MCF 10A (cell line): ENCODE results near the gene HAND2. TPM values are rescaled to one million over a fixed set of nuclear protein-coding genes. Genes with fewer than 3 reads are reported as not detected.
A peak's percentile ranks its signal among the peaks of the same experiment; 100 is the strongest.

ENCODE experiments used
- BruUV-seq: library from RNA; stranded (reverse); fragments of 400-500 nt; replicated peaks from 2 replicates; lab custom pipeline; 2021; lab: Mats Ljungman, UMichigan
- CTCF ChIA-PET: fragments of 300-600 bp; sonication (Branson Sonifier 250); formaldehyde crosslinking; extraction: SDS; loops from one replicate; lab custom pipeline; 2021; ENCODE audit warnings: antibody characterized with exemption, inconsistent platforms; lab: Yijun Ruan, JAX
- POLR2A ChIA-PET: fragments of 300-600, 350-650 bp; sonication (Branson Sonifier 250); formaldehyde crosslinking; extraction: SDS; loops from one replicate; lab custom pipeline; 2020; ENCODE audit warnings: antibody characterized with exemption, inconsistent platforms; lab: Yijun Ruan, JAX
- DNase-seq: peaks from one replicate; pipeline ENCODE4 v3.0.0-alpha.2; 2018; ENCODE audit not compliant: unreplicated experiment
- H3K27ac Mint-ChIP-seq: one replicate; pipeline ENCODE4 v1.8.0; 2022; ENCODE audit warnings: mild to moderate bottlenecking, low read depth, mixed read lengths; ENCODE audit not compliant: unreplicated experiment
- H3K27me3 Mint-ChIP-seq: one replicate; pipeline ENCODE4 v1.8.0; 2022; ENCODE audit warnings: mixed read lengths; ENCODE audit not compliant: insufficient read depth, unreplicated experiment
- H3K36me3 Mint-ChIP-seq: one replicate; pipeline ENCODE4 v1.8.0; 2022; ENCODE audit warnings: mild to moderate bottlenecking, moderate library complexity, mixed read lengths; ENCODE audit not compliant: insufficient read depth, unreplicated experiment
- H3K4me1 Mint-ChIP-seq: one replicate; pipeline ENCODE4 v1.8.0; 2022; ENCODE audit warnings: mixed read lengths; ENCODE audit not compliant: insufficient read depth, unreplicated experiment
- H3K4me3 Mint-ChIP-seq: one replicate; pipeline ENCODE4 v1.8.0; 2022; ENCODE audit warnings: mild to moderate bottlenecking, moderate library complexity, mixed read lengths; ENCODE audit not compliant: unreplicated experiment
- H3K9me3 Mint-ChIP-seq: one replicate; pipeline ENCODE4 v1.8.0; 2022; ENCODE audit warnings: mixed read lengths; ENCODE audit not compliant: unreplicated experiment
- CTCF ChIP-seq: fragments of 200-600 bp; IDR thresholded peaks from one replicate; pipeline ENCODE4 v1.8.0; 2022; ENCODE audit warnings: antibody characterized with exemption, mild to moderate bottlenecking; ENCODE audit not compliant: unreplicated experiment
- intact Hi-C: fragments of 100-400 bp; cut with micrococcal nuclease; formaldehyde crosslinking; loops from 2 replicates; pipeline ENCODE4 v1.14.1; 2022
- total RNA-seq: library from RNA; stranded (reverse); gene quantifications from 2 replicates; pipeline ENCODE4 v1.2.3, GENCODE V29; 2022

HAND2 gene
- total RNA-seq, 1 experiment from 2014 or later, result not detected

GRCh38 chr4:173536808-173537429 lies 6.9 kb upstream of the HAND2 start:
- H3K4me3 Mint-ChIP-seq, result no peak overlapping the region
- peaks cover 78% of the 10 kb centered on the region for H3K27me3 Mint-ChIP-seq
- BruUV-seq, result no TSS peak
- no peaks in the 10 kb centered on the region for H3K4me1 Mint-ChIP-seq
- no peaks in the 10 kb centered on the region for H3K9me3 Mint-ChIP-seq
- peak; percentile 8 for DNase-seq
- no peak for TF ChIP-seq CTCF
- POLR2A ChIA-PET, result interaction anchor here (0.7 kb wide), 1 partner anchor 38 kb away, joined by 3 read pairs; no protein-coding TSS in a partner anchor
- no peak overlapping the region for H3K27ac Mint-ChIP-seq
- intact Hi-C loops, result no loop called here
- CTCF ChIA-PET, result interaction anchor here (0.7 kb wide), 2 partner anchors 31 to 129 kb away, joined by 3 to 4 read pairs; no protein-coding TSS in a partner anchor
- no peaks in the 10 kb centered on the region for H3K36me3 Mint-ChIP-seq

GRCh38 chr4:173535957-173536356 lies 5.9 kb upstream of the HAND2 start:
- TF ChIP-seq CTCF, result no peak
- no peaks in the 10 kb centered on the region for H3K4me1 Mint-ChIP-seq
- DNase-seq, result no peak
- ChIA-PET CTCF (interaction anchor here (0.7 kb wide), 1 partner anchor 130 kb away, joined by 3 read pairs; no protein-coding TSS in a partner anchor), POLR2A (interaction anchor here (0.7 kb wide), 1 partner anchor 39 kb away, joined by 3 read pairs; no protein-coding TSS in a partner anchor)
- H3K9me3 Mint-ChIP-seq, result no peaks in the 10 kb centered on the region
- BruUV-seq, result no TSS peak
- H3K4me3 Mint-ChIP-seq, result no peak overlapping the region
- H3K36me3 Mint-ChIP-seq, result no peaks in the 10 kb centered on the region
- peaks cover 68% of the 10 kb centered on the region for H3K27me3 Mint-ChIP-seq
- no peak overlapping the region for H3K27ac Mint-ChIP-seq
- intact Hi-C loops, result no loop called here

DNA sequence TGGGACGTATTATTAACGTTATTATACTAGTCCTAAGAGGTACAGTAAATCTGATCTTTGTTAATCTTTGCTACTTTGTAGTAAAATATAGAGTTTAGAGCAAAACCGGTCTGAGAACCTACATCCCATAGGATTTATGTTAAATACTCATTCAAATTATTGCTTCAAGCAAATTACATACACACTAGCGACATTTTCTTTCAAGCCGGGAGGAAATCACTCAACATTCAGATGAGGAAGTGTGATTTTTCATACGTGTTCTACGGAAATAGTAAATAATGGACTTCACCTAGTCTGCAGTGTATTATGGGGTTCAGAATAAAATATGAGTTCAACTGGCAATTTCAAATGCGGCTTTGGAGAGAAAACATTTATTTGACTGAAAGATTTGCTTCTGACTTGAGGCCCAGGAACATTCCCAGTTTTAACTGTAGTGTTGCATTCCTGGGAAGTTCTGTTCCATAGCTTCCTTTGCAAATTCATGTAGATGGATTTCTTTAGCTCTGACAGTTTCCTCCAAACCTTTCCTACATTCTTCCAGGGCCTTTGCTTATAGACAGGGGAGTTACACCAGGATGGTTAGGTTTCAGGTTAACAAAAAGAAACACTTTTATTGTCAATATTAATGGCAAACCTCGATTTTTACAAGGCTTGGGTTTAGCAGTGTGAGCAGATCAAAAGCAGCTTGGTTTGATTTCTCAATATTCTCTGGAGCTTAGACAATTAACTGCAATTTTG lies 5.3 kb upstream of the HAND2 start:
- H3K27me3 Mint-ChIP-seq, result peaks cover 62% of the 10 kb centered on the region
- no peaks in the 10 kb centered on the region for H3K36me3 Mint-ChIP-seq
- CTCF ChIA-PET, result no interaction called here
- intact Hi-C loops, result no loop called here
- no peaks in the 10 kb centered on the region for H3K9me3 Mint-ChIP-seq
- DNase-seq, result no peak
- no peak overlapping the region for H3K27ac Mint-ChIP-seq
- no TSS peak for BruUV-seq
- no peak for TF ChIP-seq CTCF
- no peaks in the 10 kb centered on the region for H3K4me1 Mint-ChIP-seq
- H3K4me3 Mint-ChIP-seq, result no peak overlapping the region
- POLR2A ChIA-PET, result no interaction called here

DNA sequence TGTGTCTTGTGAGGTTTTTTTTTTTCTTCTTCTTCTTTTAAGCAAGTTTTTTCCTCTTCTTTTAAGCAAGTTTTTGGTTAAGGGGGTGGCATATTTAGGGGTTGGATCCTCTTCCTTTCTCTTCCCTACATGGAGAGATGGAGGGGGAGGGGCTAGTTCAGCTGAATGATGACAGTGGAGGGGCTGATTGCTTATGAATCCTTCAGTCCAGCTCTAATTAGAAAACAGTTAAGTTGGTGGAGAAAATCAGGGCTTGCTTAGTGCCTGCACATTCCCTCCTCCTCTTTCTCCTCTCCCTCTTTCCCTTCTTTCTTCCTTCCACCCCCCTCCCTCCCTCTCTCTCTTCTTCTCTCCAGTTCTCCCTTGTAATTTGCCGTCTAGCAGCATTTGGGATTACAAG lies 4.4 kb upstream of the HAND2 start:
- no peak overlapping the region for H3K27ac Mint-ChIP-seq
- peaks cover 53% of the 10 kb centered on the region for H3K27me3 Mint-ChIP-seq
- no peaks in the 10 kb centered on the region for H3K4me1 Mint-ChIP-seq
- intact Hi-C loops, result no loop called here
- no TSS peak for BruUV-seq
- no peaks in the 10 kb centered on the region for H3K9me3 Mint-ChIP-seq
- TF ChIP-seq CTCF, result no peak
- ChIA-PET CTCF (interaction anchor here (1.0 kb wide), 1 partner anchor 29 kb away, joined by 4 read pairs; no protein-coding TSS in a partner anchor), POLR2A (no interaction called here)
- DNase-seq, result no peak
- H3K36me3 Mint-ChIP-seq, result no peaks in the 10 kb centered on the region
- no peak overlapping the region for H3K4me3 Mint-ChIP-seq
